Measurements from ENCODE around the gene FOXJ3. TPM values are rescaled to one million over a fixed set of nuclear protein-coding genes. Genes with fewer than 3 reads are reported as not detected.

The FOXJ3 gene
- total and polyA plus RNA-seq, 4 donors, result 37.9 to 82.1 (median 39.7) TPM

GRCh38 chr1:42145764-42146625, 189.0 kb downstream of the FOXJ3 start:
- Histone ChIP-seq H3K4me1 (ENCODE audit: control insufficient read depth, insufficient read depth, low read length) (peaks cover 18% of the 10 kb centered on the region), H3K27ac (ENCODE audit: low read depth, low read length) (no peak overlapping the region), H3K9me3 (ENCODE audit: control insufficient read depth, insufficient read depth, low read length) (no peaks in the 10 kb centered on the region), H3K36me3 (ENCODE audit: control insufficient read depth, insufficient read depth, low read length) (no peaks in the 10 kb centered on the region), H3K27me3 (ENCODE audit: control insufficient read depth, insufficient read depth, low read length) (peaks cover 31% of the 10 kb centered on the region), H3K4me3 (ENCODE audit: low read depth, low read length) (no peak overlapping the region)
- DNase-seq (ENCODE audit: low read depth in 4 of 6, low spot score in 6 of 6), result no peak
- 72% methylated on average over 41 of the region's 41 CpGs for WGBS (ENCODE audit: insufficient coverage)

- Histone ChIP-seq H3K27me3 (ENCODE audit: control insufficient read depth, insufficient read depth, low read length) (peaks cover 31% of the 10 kb centered on the region), H3K36me3 (ENCODE audit: control insufficient read depth, insufficient read depth, low read length) (no peaks in the 10 kb centered on the region), H3K4me3 (ENCODE audit: low read depth, low read length) (no peak overlapping the region), H3K4me1 (ENCODE audit: control insufficient read depth, insufficient read depth, low read length) (peaks cover 18% of the 10 kb centered on the region), H3K27ac (ENCODE audit: low read depth, low read length) (no peak overlapping the region), H3K9me3 (ENCODE audit: control insufficient read depth, insufficient read depth, low read length) (no peaks in the 10 kb centered on the region)
- 79% methylated on average over 7 of the region's 8 CpGs for WGBS (ENCODE audit: insufficient coverage)
- no peak for DNase-seq (ENCODE audit: low read depth in 4 of 6, low spot score in 6 of 6)
These were observed 189.7 kb downstream of the FOXJ3 start for GRCh38 chr1:42145389-42145716.

DNA sequence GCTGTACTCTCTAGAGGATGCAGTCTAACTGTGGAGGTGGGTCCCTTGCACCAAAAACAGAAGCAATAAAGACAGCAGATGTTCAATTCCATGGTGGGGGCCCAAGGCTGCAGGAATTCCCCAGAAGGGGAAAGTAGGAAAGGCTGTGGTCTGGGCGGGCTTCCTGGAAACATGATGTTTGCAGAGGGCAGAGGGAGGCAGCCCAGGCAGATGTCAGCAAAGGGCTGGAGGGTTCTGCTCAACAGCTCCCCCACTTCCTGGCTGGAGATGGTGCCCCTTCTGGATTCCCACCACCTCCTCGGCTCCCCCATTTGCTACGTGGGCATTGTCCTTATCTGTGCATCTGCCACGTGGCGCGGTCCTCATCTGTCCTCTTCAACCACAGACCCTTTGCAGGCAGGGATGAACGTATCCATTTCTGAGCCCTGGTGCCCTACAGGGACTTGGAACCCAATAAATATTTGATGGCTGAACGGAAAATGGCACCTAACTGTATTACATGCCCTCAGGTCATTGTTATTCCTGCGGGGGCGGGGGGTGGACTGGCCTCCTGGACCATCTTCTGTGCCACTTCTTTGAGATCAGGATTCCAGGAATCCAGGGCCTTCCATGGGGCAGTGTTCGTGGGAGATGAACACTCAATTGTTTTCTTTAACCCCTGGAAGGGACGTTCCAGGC, 190.2 kb downstream of the FOXJ3 start:
- DNase-seq (ENCODE audit: low read depth in 4 of 6, low spot score in 6 of 6), result no peak

GRCh38 chr1:42143896-42144710, 190.9 kb downstream of the FOXJ3 start:
- peak in 2 of 6 donors; percentile 55 to 68 for DNase-seq (ENCODE audit: low read depth in 4 of 6, low spot score in 6 of 6)
- Histone ChIP-seq H3K4me1 (ENCODE audit: control insufficient read depth, insufficient read depth, low read length) (peaks cover 18% of the 10 kb centered on the region), H3K27me3 (ENCODE audit: control insufficient read depth, insufficient read depth, low read length) (peaks cover 29% of the 10 kb centered on the region), H3K36me3 (ENCODE audit: control insufficient read depth, insufficient read depth, low read length) (no peaks in the 10 kb centered on the region), H3K27ac (ENCODE audit: low read depth, low read length) (no peak overlapping the region), H3K4me3 (ENCODE audit: low read depth, low read length) (no peak overlapping the region), H3K9me3 (ENCODE audit: control insufficient read depth, insufficient read depth, low read length) (no peaks in the 10 kb centered on the region)
- 41% methylated on average over 4 of the region's 13 CpGs for WGBS (ENCODE audit: insufficient coverage)

More for the DNA sequence above, 190.2 kb downstream of the FOXJ3 start:
- H3K36me3 ChIP-seq (ENCODE audit: control insufficient read depth, insufficient read depth, low read length), result no peaks in the 10 kb centered on the region
- no peak overlapping the region for H3K4me3 ChIP-seq (ENCODE audit: low read depth, low read length)
- peaks cover 31% of the 10 kb centered on the region for H3K27me3 ChIP-seq (ENCODE audit: control insufficient read depth, insufficient read depth, low read length)
- peaks cover 18% of the 10 kb centered on the region for H3K4me1 ChIP-seq (ENCODE audit: control insufficient read depth, insufficient read depth, low read length)
- WGBS (ENCODE audit: insufficient coverage), result 88% methylated on average over 12 of the region's 12 CpGs
- no peaks in the 10 kb centered on the region for H3K9me3 ChIP-seq (ENCODE audit: control insufficient read depth, insufficient read depth, low read length)
- H3K27ac ChIP-seq (ENCODE audit: low read depth, low read length), result no peak overlapping the region

GRCh38 chr1:42142894-42143675, 191.9 kb downstream of the FOXJ3 start:
- H3K9me3 ChIP-seq (ENCODE audit: control insufficient read depth, insufficient read depth, low read length), result no peaks in the 10 kb centered on the region
- H3K4me3 ChIP-seq (ENCODE audit: low read depth, low read length), result no peak overlapping the region
- H3K27me3 ChIP-seq (ENCODE audit: control insufficient read depth, insufficient read depth, low read length), result peaks cover 27% of the 10 kb centered on the region
- 48% methylated on average over 4 of the region's 4 CpGs for WGBS (ENCODE audit: insufficient coverage)
- no peaks in the 10 kb centered on the region for H3K36me3 ChIP-seq (ENCODE audit: control insufficient read depth, insufficient read depth, low read length)
- peaks cover 18% of the 10 kb centered on the region for H3K4me1 ChIP-seq (ENCODE audit: control insufficient read depth, insufficient read depth, low read length)
- no peak for DNase-seq (ENCODE audit: low read depth in 4 of 6, low spot score in 6 of 6)
- H3K27ac ChIP-seq (ENCODE audit: low read depth, low read length), result no peak overlapping the region

DNA sequence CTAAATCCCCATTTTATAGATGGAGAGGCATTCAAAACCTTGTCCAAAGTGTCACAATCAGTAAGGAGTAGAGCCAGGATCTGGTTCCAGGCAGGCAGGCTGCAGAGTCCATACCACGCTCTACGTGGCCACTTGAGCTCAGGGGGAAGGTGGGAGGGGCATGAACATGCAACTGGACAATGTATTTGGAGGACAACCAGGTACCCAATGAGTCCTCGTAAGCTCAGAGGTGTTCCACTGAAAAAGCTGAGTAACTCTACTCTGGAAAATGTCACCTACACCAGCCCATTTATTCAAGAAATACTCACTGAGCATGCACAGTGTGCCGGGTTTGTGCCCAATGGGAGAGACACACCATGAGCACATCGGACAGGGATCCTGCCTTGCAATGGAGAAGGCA, 193.1 kb downstream of the FOXJ3 start:
- no peak for DNase-seq (ENCODE audit: low read depth in 4 of 6, low spot score in 6 of 6)
- Histone ChIP-seq H3K9me3 (ENCODE audit: control insufficient read depth, insufficient read depth, low read length) (no peaks in the 10 kb centered on the region), H3K4me1 (ENCODE audit: control insufficient read depth, insufficient read depth, low read length) (peaks cover 24% of the 10 kb centered on the region), H3K4me3 (ENCODE audit: low read depth, low read length) (no peak overlapping the region), H3K27me3 (ENCODE audit: control insufficient read depth, insufficient read depth, low read length) (peaks cover 26% of the 10 kb centered on the region), H3K36me3 (ENCODE audit: control insufficient read depth, insufficient read depth, low read length) (no peaks in the 10 kb centered on the region), H3K27ac (ENCODE audit: low read depth, low read length) (no peak overlapping the region)
- 80% methylated on average over 4 of the region's 5 CpGs for WGBS (ENCODE audit: insufficient coverage)

DNA sequence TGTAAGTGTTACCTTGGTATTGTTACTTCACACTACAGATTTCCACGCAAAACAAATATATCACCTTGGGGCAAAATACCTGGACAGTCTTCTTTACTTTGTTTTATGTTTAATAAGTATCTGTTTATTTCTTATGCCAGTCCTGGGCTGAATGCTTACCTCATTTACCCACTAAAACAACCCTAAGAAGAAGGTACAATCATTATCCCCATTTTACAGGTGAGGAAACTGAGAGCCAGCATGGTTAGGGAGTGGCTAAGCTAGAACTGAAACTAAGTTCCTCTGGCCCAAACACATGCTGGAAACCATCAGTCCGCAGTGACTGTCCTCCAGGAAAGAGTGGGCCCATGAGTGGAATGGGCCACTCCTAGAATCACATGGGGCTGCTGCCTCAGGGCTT, 194.8 kb downstream of the FOXJ3 start:
- DNase-seq (ENCODE audit: low read depth in 4 of 6, low spot score in 6 of 6), result no peak
- H3K27ac ChIP-seq (ENCODE audit: low read depth, low read length), result no peak overlapping the region
- H3K4me3 ChIP-seq (ENCODE audit: low read depth, low read length), result no peak overlapping the region
- H3K27me3 ChIP-seq (ENCODE audit: control insufficient read depth, insufficient read depth, low read length), result peaks cover 13% of the 10 kb centered on the region
- H3K36me3 ChIP-seq (ENCODE audit: control insufficient read depth, insufficient read depth, low read length), result no peaks in the 10 kb centered on the region
- peaks cover 15% of the 10 kb centered on the region for H3K4me1 ChIP-seq (ENCODE audit: control insufficient read depth, insufficient read depth, low read length)
- WGBS (ENCODE audit: insufficient coverage), result 91% methylated on average over 1 of the region's 2 CpGs
- H3K9me3 ChIP-seq (ENCODE audit: control insufficient read depth, insufficient read depth, low read length), result no peaks in the 10 kb centered on the region

DNA sequence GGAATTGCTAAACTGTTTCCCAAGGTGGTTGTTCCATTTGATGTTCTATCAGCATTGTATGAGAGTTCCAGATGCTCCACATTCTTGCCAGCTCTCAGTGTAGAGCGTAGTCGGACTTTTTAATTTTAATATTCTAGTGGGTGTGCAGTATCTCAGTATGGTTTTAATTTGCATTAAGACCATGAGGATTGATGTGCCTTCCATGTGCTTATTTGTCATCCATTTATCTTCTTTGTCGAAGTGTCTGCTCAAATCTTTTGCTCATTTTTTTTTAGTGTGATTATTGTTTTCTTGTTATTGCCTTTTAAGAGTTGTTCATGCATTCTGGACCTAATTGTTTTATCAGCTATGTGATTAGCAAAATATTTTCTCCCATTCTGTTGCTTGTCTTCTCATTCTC, 195.6 kb downstream of the FOXJ3 start:
- Histone ChIP-seq H3K9me3 (ENCODE audit: control insufficient read depth, insufficient read depth, low read length) (no peaks in the 10 kb centered on the region), H3K36me3 (ENCODE audit: control insufficient read depth, insufficient read depth, low read length) (no peaks in the 10 kb centered on the region), H3K4me3 (ENCODE audit: low read depth, low read length) (no peak overlapping the region), H3K4me1 (ENCODE audit: control insufficient read depth, insufficient read depth, low read length) (peaks cover 12% of the 10 kb centered on the region), H3K27ac (ENCODE audit: low read depth, low read length) (no peak overlapping the region), H3K27me3 (ENCODE audit: control insufficient read depth, insufficient read depth, low read length) (peaks cover 9% of the 10 kb centered on the region)
- WGBS (ENCODE audit: insufficient coverage), result no CpG with 5 or more reads among the region's 3 CpGs
- DNase-seq (ENCODE audit: low read depth in 4 of 6, low spot score in 6 of 6), result no peak

DNA sequence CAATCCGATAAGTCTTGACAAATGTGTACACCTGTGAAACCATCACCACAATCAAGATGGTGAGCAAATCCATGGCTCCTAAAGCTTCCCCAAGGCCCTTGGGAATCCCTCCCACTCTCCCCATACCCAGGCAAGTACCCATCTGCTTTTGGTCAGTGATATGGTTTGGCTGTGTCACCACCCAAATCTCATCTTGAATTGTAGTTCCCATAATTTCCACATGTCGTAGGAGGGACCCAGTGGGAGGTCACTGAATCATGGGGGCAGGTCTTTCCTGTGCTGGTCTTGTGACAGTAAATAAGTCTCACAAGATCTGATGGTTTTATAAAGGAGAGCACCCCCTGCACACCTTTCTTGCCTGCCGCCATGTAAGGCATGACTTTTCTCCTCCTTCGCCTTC, 196.4 kb downstream of the FOXJ3 start:
- DNase-seq (ENCODE audit: low read depth in 4 of 6, low spot score in 6 of 6), result no peak
- peaks cover 6% of the 10 kb centered on the region for H3K4me1 ChIP-seq (ENCODE audit: control insufficient read depth, insufficient read depth, low read length)
- no peak overlapping the region for H3K27ac ChIP-seq (ENCODE audit: low read depth, low read length)
- no peak overlapping the region for H3K4me3 ChIP-seq (ENCODE audit: low read depth, low read length)
- H3K36me3 ChIP-seq (ENCODE audit: control insufficient read depth, insufficient read depth, low read length), result no peaks in the 10 kb centered on the region
- no peaks in the 10 kb centered on the region for H3K9me3 ChIP-seq (ENCODE audit: control insufficient read depth, insufficient read depth, low read length)
- H3K27me3 ChIP-seq (ENCODE audit: control insufficient read depth, insufficient read depth, low read length), result peaks cover 5% of the 10 kb centered on the region
- 93% methylated on average over 2 of the region's 4 CpGs for WGBS (ENCODE audit: insufficient coverage)

Measured in spinal cord (tissue), 10 donors.